HG02759 (cell line): Measurements from ENCODE around the gene SLC16A7.
"Not testable (repeated sequence)": the region's sequence is repeated elsewhere in the genome, so short reads cannot be mapped to it uniquely, and the experiment has no call there.

Source experiments
- ATAC-seq: cut with Tn5 transposase; IDR thresholded peaks from one replicate; pipeline ENCODE4 v1.9.1; 2021; ENCODE audit warnings: mild to moderate bottlenecking, moderate library complexity; ENCODE audit not compliant: unreplicated experiment

Gene SLC16A7

GRCh38 chr12:59733200-59733599 is 137.4 kb downstream of the SLC16A7 start:
- no peak for ATAC-seq

DNA sequence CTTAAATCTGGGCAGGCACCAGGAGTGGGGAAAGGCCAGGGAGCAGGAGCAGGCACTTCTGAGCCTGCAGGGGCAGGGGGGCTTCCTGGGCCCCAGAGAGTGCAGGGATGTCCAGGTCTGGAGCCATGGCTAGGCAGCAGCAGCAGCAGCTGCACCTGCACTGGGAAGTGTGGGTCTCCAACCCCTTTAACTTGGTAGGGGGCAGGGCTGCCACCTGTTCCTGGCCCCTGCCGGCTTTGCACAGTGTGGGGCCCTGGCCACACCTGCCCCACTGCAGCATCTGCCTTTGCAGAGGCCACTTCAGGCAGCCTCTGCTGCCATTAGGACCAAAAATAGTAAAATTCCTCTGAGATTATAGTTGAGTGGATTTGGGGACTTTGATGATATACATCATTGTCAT is 138.5 kb downstream of the SLC16A7 start:
- ATAC-seq: no peak

DNA sequence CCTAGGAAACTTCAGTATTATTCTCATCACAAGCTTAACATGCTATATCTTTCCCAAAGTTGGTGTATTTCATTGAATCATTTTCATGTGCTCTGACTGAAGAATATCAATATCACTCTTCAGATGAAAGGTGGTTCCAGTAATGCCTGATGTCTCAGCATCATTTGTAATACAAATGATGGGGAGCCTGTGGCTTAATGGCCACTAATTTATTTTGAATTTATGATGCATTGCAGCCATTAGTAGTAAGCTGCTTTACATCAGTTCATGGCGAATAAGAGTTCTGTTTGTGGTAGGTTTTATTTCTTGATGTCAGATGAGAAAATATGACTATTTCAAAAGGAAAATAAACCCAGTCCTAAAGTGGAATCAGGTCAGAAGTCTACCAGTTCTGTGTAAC is 139.4 kb downstream of the SLC16A7 start:
- ATAC-seq: no peak

- no peak for ATAC-seq
Observed at GRCh38 chr12:59736359-59736758, 140.5 kb downstream of the SLC16A7 start.

GRCh38 chr12:59736786-59737185 is 141.0 kb downstream of the SLC16A7 start:
- ATAC-seq: no peak

GRCh38 chr12:59737725-59738463 is 142.1 kb downstream of the SLC16A7 start:
- ATAC-seq: no peak

GRCh38 chr12:59742841-59743240 is 147.0 kb downstream of the SLC16A7 start:
- no peak for ATAC-seq

GRCh38 chr12:59744564-59744963 is 148.7 kb downstream of the SLC16A7 start:
- ATAC-seq: no peak

DNA sequence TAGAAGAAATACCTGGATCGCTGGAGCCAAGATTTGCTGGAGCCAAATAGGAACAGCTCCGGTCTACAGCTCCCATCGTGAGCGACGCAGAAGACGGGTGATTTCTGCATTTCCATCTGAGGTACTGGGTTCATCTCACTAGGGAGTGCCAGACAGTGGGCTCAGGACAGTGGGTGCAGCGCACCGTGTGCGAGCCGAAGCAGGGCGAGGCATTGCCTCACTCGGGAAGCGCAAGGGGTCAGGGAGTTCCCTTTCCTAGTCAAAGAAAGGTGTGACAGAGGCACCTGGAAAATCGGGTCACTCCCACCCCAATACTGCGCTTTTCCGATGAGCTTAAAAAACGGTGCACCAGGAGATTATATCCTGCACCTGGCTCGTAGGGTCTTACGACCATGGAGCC is 155.3 kb downstream of the SLC16A7 start:
- ATAC-seq: not testable (repeated sequence)

DNA sequence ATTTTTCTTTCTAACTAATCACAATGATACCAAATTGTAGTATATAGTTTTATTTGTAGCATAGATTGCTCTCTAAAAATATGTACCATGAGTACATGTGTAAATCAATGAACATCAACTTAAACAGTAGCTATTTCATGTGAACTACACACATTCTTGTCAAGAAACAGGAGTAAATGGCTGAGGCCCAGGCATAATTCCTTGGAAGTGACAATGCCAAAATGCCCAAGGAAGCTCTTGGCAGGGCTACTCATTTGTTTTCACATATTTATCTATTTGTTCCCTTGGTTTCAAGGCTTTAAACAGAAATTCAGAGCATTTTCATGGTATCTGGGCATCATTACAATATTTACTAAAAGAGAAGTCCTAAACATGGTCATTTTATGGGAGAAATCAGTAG is 165.7 kb downstream of the SLC16A7 start:
- no peak for ATAC-seq

GRCh38 chr12:59763835-59764234 is 168.0 kb downstream of the SLC16A7 start:
- ATAC-seq: no peak

DNA sequence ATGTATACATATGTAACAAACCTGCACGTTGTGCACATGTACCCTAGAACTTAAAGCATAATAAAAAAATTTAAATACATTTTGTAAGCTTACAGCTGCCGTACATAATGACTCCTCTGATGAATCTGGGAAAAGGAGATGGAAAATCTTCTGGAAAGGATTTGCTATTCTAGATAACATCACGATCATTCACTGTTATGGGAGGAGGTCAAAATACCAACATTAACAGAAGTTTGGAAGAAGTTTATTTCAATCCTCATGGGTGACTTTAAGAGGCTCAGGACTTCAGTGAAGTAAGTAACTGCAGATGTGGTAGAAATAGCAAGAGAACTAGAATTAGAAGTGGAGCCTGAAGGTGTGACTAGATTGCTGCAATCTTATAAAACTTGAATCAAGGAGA is 172.2 kb downstream of the SLC16A7 start:
- no peak for ATAC-seq

GRCh38 chr12:59780605-59781135 is 184.8 kb downstream of the SLC16A7 start:
- ATAC-seq: no peak

- ATAC-seq: no peak
Observed at GRCh38 chr12:59787610-59788009, 191.8 kb downstream of the SLC16A7 start.

- no peak for ATAC-seq
Observed at GRCh38 chr12:59792647-59793046, 196.8 kb downstream of the SLC16A7 start.

GRCh38 chr12:59803735-59804134 is 207.9 kb downstream of the SLC16A7 start:
- ATAC-seq: no peak

GRCh38 chr12:59808317-59808910 is 212.6 kb downstream of the SLC16A7 start:
- peak; percentile 94 for ATAC-seq

- no peak for ATAC-seq
Observed at GRCh38 chr12:59811991-59812390, 216.2 kb downstream of the SLC16A7 start.

GRCh38 chr12:59812716-59813115 is 216.9 kb downstream of the SLC16A7 start:
- ATAC-seq: no peak

DNA sequence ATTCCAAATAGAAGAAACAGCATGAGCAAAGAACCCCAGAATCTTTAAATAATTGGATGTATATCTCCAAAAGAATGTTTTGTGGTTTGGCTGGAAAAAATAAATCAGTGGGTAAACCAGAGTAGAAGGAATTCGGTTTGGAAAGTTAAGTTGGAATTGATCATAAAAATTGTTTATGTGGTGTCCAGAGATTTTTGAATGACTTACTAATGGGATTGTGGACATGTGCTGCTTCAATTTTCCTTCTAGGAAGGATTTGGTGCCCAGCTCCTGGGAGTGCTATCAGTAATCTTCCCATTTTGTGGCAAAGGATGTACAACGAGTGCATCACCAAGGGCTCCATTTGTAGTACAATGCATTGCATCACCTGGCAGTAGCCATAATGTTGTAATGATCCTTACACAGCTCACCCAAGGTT is 224.8 kb downstream of the SLC16A7 start:
- ATAC-seq: no peak

GRCh38 chr12:59823567-59823966 is 227.7 kb downstream of the SLC16A7 start:
- ATAC-seq: no peak

- ATAC-seq: no peak
Observed at GRCh38 chr12:59827767-59828166, 231.9 kb downstream of the SLC16A7 start.
